ENCODE measurements around the gene URB1.

- no peak for TF ChIP-seq CTCF (IDR thresholded peaks at IDR 0.05; ENCODE audit: extremely low read depth in 1 of 2, insufficient read depth in 1 of 2, low read depth in 1 of 2, low read length in 2 of 2)
- no peak for TF ChIP-seq POLR2A (IDR thresholded peaks at IDR 0.05; ENCODE audit: low read depth, low read length)
- TF ChIP-seq EZH2 (IDR thresholded peaks at IDR 0.05; ENCODE audit: borderline replicate concordance, low read depth, low read length, severe bottlenecking), result no peak
- no peak for TF ChIP-seq MAX (IDR thresholded peaks at IDR 0.05; ENCODE audit: insufficient read depth, insufficient read length)
- TF ChIP-seq GATA2 (IDR thresholded peaks at IDR 0.05; ENCODE audit: insufficient read depth, insufficient read length, low read depth, low read length), result no peak
- no peak for TF ChIP-seq POLR2AphosphoS5 (IDR thresholded peaks at IDR 0.05; ENCODE audit: insufficient read depth, low read depth, low read length)
Observed at GRCh38 chr21:32350981-32351380, 41.8 kb downstream of the URB1 start.

Data from endothelial cell of umbilical vein (primary cell).